HG03135 (cell line): Measurements from ENCODE around the gene SNRNP200.

Experiments used
- ATAC-seq: cut with Tn5 transposase; IDR thresholded peaks from one replicate; pipeline ENCODE4 v1.9.1; 2021; ENCODE audit warnings: mild to moderate bottlenecking, moderate library complexity; ENCODE audit not compliant: unreplicated experiment

Gene SNRNP200

GRCh38 chr2:96253006-96253405 is 52.3 kb downstream of the SNRNP200 start:
- ATAC-seq = no peak

DNA sequence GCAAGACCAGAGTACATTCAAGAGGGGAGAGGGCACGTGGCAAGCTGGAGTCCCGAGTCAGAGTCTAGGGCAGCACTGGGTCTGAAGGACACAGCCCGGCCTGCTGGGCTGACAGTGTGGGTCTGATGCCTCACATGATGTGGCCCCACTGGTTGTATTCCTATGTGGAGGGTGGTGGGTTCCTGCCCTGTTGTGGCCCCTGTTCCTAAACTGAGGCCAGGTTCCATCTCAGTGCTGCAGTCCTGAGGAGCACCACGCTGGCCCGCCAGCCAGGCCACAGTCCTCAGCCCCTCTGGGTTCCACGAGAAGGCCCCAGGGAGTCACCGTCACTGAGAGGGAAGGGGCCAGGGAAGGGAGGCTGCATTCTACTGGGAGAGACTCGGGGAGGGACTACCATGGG is 52.8 kb downstream of the SNRNP200 start:
- ATAC-seq = no peak

DNA sequence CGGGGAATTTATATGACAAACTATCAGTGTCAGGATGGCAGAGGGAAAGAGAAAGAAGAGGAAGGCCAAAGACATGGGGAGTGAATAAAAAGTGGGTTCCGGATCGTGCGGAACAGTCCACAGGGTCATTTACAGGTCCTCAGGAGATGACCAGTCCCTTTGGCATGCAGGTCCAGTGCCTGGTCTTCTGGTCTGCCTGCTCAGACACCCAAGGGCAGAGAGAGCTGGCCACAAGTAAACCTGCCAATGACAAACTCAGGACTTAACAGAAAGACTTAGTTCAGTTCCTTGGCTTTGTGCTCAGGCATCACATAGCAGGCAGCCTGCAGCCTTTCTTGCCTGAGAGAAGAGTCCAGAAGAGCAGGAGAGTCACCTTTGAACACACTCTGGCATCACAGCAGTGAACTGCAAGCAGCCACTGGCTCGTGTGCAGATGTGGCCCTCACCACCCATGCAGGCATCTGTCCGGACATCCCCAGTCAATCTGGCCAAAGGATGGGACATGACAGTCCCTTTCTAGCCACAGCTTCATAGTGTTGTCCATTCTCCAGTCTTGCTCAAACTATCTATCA is 53.5 kb downstream of the SNRNP200 start:
- ATAC-seq = no peak

- ATAC-seq = no peak
These were observed 55.2 kb downstream of the SNRNP200 start for GRCh38 chr2:96250188-96250587.

- no peak for ATAC-seq
These were observed 55.7 kb downstream of the SNRNP200 start for GRCh38 chr2:96249654-96250053.

DNA sequence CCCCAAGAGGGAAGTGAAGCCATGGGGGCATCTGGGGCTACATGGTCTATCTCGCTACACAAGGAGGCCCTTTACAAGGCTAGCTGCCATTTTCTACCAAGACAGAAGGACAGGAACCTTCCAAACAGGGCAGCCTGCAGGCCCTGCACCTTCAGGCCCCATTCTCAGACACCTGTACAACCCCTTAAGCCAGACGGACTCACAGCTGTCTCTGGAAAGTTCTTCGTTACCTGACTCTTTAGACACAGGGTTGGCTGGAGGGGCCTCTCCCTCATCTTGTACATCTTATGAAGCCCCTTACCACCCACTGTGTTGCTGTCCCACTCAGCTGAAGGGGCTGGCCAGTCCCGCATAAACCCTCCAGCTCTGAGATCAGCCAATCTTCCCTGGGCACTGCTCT is 56.7 kb downstream of the SNRNP200 start:
- no peak for ATAC-seq

DNA sequence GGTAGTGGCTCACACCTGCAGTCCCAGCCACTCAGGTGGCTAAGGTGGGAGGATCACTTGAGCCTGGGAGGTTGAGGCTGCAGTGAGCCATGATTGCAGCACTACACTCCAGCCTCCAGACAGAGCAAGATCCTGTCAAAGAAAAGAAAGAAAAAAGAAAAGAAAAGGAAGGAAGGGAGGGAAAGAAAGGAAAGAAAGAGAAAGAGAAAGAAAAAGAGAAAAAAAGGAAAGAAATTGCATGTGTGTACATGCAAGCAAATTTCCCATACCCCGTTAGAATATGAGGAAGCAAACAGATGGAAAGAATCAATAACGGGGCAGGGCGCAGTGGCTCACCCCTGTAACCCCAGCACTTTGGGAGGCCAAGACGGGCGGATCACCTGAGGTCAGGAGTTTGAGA is 57.5 kb downstream of the SNRNP200 start:
- ATAC-seq = no peak

- ATAC-seq = no peak
These were observed 58.3 kb downstream of the SNRNP200 start for GRCh38 chr2:96247009-96247408.

DNA sequence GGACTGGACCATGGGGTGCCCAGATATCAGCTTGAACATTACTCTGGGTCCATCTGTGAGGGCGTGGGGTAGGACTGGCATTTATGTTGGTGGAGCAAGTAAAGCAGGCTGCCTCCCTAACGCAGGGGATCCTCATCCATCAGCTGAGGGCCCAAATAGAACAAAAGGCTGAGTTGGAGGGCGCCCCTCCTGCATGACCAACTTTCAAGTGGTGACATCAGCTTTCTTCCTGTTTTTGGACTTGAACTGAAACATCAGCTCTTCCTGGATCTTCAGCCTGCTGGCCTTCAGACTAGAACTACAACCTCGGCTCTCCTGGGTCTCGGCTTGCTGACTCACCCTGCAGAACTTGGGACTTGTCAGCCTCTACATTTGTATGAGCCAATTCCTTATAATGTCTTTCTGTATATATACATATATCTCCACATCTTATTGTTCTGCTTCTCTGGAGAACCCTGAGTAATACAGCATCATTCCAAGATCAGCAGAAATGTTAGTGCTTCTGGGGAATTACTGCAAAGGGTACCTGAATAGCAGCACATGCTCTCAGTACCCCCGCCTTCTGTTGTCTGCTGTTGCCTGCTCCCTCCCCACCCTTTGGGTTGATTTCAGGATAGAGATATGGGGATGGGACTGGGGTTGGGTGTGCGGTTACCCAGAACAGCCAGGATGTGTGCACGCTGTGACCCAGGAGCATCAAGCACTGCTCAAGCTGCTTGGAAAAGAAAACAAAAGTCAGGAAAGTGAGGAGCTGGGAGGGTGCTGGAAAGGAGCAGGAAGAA is 59.5 kb downstream of the SNRNP200 start:
- no peak for ATAC-seq

DNA sequence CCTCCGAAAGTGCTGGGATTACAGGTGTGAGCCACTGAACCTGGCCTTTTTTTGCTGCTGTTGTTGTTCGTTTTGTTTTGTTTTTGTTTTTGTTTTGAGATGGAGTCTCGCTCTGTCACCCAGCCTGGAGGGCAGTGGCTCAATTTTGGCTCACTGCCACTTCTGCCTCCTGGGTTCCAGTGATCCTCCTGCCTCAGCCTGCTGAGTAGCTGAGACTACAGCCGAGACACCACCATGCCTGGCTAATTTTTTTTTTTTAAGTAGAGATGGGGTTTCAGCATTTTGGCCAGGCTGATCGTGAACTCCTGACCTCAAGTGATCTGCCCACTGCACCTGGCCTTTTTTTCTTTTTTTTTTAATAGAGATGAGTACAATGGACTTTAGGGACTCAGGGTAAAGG is 61.5 kb downstream of the SNRNP200 start:
- no peak for ATAC-seq

- peak; percentile 80 for ATAC-seq
These were observed 63.3 kb downstream of the SNRNP200 start for GRCh38 chr2:96241900-96242611.

GRCh38 chr2:96241227-96241626 is 64.1 kb downstream of the SNRNP200 start:
- ATAC-seq = no peak

DNA sequence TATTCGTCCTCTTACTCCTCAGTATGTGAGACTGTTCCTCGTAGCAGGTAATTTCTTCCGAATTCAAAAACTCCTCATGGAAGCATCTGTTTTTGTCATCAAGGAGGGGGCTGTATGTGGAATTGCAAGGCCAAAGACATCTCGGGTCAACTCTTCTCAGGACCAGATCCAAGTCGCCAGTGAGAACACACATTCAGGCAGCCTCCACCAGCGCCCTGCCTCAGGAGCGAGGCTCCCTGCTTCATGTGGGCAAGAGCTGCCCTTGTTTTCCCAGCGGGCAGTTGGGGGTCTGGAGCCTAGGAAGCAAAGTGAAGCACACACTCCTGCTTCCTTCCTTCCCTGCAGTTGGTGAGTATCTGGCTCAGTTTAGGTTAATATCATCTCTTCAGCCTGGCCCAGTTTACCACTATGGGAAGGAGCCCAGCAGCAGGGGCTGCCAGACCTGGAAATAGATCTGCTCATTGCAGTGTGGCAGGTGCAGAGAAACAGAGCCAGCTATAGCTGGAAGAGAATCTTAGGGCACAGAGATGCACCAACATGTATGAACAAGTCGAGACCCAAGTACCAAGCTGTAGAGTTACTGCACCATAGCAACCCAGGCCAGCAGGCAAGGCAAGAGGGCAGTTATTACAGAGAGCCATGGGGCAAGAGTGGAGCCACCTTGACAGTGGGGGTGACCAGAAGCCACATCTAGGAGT is 64.9 kb downstream of the SNRNP200 start:
- ATAC-seq = no peak

DNA sequence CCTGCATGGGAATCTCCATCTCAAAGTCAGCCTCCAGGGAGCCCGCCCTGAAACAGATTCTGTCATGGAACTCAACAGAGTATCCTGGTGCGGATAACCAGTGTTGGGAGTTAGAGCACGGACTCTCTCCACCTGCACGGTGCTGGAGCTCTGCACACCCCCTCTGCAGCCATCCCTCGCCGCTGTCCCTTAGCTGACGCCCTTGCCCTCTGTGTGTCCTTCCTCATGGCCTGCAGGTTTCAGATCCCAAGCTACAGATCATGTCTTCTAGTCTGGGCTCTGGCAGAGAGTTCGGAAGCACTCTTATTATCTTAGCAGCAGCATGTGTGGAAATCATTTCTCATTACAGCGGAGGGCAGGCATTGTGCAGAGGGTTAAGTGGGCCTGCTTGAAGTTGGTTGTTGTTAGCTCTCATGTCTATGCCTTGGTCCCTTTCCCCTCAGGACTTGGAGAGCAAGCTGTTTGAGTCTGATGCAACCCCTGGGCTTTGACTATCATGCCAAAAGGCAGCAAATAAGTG is 65.5 kb downstream of the SNRNP200 start:
- ATAC-seq = no peak

DNA sequence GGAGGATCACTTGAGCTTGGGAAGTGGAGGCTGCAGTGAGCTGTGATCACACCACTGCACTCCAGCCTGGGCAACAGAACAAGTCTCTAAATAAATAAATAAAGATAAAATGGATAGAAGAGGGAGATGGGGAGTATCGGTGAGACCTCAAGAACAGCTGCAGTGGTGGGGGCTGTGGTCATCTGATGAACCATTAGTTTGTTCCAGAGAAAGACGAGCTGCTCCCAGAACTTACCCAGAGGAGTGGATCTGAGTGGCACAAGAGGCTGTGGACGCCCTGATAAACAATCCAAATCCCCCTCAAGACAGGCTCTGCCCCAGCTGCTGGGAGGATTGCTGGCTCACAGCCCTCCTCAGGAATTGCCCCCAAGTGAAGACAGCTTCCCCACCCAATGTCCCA is 66.3 kb downstream of the SNRNP200 start:
- ATAC-seq = no peak

- ATAC-seq = no peak
These were observed 67.1 kb downstream of the SNRNP200 start for GRCh38 chr2:96238266-96238665.

DNA sequence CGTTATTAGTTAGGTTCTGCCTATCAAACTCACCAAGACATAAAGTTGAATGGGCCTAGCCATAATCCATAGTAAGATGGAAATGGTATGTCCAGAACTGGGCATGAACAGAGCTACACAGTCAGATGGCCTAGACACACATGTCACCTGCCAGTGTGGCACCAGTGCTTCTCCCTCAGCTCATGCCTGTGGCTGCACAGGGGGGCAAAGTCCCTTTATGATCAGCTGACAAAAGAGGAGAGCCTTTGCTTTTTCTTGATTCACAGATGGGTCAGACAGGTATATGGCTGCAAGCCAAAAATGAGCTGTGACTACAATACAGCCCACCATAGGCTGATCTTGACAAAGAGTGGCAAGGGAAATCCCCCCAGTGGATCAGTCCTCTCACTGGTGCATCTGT is 68.5 kb downstream of the SNRNP200 start:
- no peak for ATAC-seq

- peak; percentile 93 for ATAC-seq
These were observed 71.4 kb downstream of the SNRNP200 start for GRCh38 chr2:96233880-96234316.

DNA sequence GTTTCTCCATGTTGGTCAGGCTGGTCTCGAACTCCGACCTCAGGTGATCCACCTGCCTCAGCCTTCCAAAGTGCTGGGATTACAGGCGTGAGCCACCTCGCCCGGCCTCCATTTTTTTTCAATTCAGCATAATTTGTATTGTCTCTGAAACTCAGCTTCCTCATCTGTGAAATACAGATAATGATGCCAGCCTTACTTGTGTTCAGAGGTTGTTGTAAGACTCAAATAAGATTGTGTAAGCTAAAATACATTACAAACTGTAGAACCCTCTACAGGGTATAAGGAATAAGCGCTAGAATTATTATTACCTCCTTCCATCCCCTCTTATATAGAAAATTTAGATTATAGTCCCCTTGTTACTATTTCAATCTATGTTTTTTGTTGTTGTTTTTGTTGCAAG is 71.9 kb downstream of the SNRNP200 start:
- no peak for ATAC-seq

- no peak for ATAC-seq
These were observed 74.0 kb downstream of the SNRNP200 start for GRCh38 chr2:96231316-96231715.

DNA sequence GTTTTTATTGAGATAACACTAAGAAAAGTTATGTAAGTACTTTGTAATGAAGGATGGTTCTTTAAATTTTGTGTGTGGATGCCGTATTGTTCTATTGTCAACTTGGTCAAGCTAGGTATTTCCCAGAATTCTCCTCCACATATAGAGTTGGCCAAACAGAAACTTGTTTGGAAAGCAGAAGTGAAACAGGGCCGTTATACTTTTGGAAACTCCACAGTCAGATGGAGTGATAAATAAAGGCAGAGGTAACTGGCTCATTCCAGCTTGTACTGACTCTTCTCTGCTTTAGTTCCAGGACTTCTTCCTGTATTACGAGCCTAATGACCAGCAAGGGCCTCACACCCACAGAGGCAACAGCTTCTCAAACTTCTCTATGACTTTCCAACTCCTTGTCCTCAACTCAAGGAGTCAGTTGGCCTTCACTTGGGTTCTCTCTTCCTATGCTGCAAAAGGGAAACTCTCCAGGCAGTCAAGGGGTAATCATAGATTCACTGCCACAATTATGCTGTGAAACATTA is 80.3 kb downstream of the SNRNP200 start:
- peak; percentile 85 for ATAC-seq
